Measurements from ENCODE around the gene NAP1L4. TPM values are rescaled to one million over a fixed set of nuclear protein-coding genes. Genes with fewer than 3 reads are reported as not detected.

Gene NAP1L4
- polyA plus RNA-seq, 3 donors from 2014 or later = 131 to 157 (median 139) TPM

- DNase-seq = no peak
- H3K4me3 Mint-ChIP-seq = no peak overlapping the region
- H3K9me3 Mint-ChIP-seq = no peaks in the 10 kb centered on the region
- H3K4me1 Mint-ChIP-seq = peaks cover 14 to 22% of the 10 kb centered on the region in 2 donors
- no peak overlapping the region for H3K27ac Mint-ChIP-seq
- H3K36me3 Mint-ChIP-seq = peaks cover 0 to under 1% (median 0%) of the 10 kb centered on the region in 3 donors
- H3K27me3 Mint-ChIP-seq (ENCODE audit: low read depth in 3 of 3) = peaks cover 11 to 12% (median 12%) of the 10 kb centered on the region in 3 donors
Observed at GRCh38 chr11:2995031-2995561, 3.0 kb upstream of the NAP1L4 start.

- H3K4me1 Mint-ChIP-seq = peaks cover 22 to 30% of the 10 kb centered on the region in 2 donors
- H3K4me3 Mint-ChIP-seq = peak overlapping the region in 4 of 5 donors; percentile 14 to 35 (median 20)
- H3K9me3 Mint-ChIP-seq = no peaks in the 10 kb centered on the region
- no peaks in the 10 kb centered on the region for H3K36me3 Mint-ChIP-seq
- DNase-seq = no peak
- H3K27ac Mint-ChIP-seq = no peak overlapping the region
- peaks cover 11 to 12% (median 12%) of the 10 kb centered on the region in 3 donors for H3K27me3 Mint-ChIP-seq (ENCODE audit: low read depth in 3 of 3)
Observed at GRCh38 chr11:2994336-2994730, 2.2 kb upstream of the NAP1L4 start.

DNA sequence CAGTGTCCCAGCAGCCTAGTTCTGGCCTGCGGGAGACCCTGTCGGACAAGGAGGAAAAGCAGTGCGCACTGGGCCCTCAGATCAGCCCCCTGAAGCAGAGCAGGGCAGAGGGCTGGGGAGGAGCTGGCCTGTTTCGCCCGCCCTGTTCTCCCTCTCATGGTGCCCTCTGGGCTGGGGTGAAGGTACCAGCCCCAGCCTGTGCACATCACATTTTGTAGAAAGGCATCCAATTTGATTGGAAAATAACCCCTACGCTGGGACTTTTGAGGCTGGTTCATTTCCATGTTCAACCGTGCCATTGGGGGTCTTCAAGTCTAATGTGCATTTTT, 832 bp upstream of the NAP1L4 start:
- H3K4me3 Mint-ChIP-seq = peak overlapping the region; percentile 89 to 100 (median 93)
- peak overlapping the region in 3 of 6 donors; percentile 56 to 95 (median 84) for H3K27ac Mint-ChIP-seq
- H3K27me3 Mint-ChIP-seq (ENCODE audit: low read depth in 3 of 3) = peaks cover 11 to 12% (median 12%) of the 10 kb centered on the region in 3 donors
- H3K9me3 Mint-ChIP-seq = no peaks in the 10 kb centered on the region
- H3K36me3 Mint-ChIP-seq = no peaks in the 10 kb centered on the region
- DNase-seq = no peak
- peaks cover 35 to 44% of the 10 kb centered on the region in 2 donors for H3K4me1 Mint-ChIP-seq

DNA sequence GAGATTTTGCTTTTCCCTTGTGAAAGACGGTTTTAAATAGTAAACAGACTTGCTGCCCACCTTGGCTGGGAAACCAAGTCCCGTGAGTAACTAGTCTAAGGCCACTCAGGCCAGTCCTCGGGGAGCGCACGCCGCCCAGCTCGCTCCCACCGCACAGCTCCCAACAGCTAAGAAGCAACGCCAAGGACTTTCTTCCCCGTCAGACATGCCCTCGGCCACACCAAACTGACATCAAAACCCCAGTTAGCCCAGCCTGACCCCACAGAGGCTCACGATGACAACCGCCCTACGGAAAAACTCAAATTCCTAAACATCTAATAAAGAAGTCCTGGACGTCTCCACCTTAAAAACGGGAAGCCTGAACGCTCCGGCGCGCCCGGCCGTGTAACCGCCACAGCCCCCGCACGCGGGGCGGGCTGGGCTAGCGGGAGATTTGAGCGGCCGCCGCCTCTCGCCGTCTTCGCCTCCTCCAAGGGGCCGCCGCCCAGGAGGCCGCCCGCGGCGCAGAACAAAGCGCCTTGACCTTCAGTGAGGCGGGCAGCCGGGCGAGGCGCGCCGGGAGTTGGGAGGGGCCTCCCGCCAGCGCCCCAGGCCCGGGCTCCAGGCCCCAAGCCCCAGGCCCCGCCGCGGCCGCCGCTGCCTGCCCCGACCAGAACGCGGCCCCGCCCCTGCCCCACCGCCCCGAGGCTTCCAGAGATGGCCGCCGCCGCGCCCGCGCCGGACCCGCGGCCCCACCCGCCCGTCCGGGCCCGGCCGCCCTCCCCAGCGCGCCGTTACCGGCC, 486 bp downstream of the NAP1L4 start:
- Mint-ChIP-seq H3K4me3 (peak overlapping the region; percentile 94 to 100 (median 97)), H3K36me3 (no peaks in the 10 kb centered on the region), H3K27me3 (ENCODE audit: low read depth in 3 of 3) (peaks cover 11 to 12% (median 12%) of the 10 kb centered on the region in 3 donors), H3K9me3 (no peaks in the 10 kb centered on the region), H3K27ac (peak overlapping the region; percentile 92 to 99 (median 98)), H3K4me1 (peaks cover 48 to 56% of the 10 kb centered on the region in 2 donors)
- DNase-seq = no peak

DNA sequence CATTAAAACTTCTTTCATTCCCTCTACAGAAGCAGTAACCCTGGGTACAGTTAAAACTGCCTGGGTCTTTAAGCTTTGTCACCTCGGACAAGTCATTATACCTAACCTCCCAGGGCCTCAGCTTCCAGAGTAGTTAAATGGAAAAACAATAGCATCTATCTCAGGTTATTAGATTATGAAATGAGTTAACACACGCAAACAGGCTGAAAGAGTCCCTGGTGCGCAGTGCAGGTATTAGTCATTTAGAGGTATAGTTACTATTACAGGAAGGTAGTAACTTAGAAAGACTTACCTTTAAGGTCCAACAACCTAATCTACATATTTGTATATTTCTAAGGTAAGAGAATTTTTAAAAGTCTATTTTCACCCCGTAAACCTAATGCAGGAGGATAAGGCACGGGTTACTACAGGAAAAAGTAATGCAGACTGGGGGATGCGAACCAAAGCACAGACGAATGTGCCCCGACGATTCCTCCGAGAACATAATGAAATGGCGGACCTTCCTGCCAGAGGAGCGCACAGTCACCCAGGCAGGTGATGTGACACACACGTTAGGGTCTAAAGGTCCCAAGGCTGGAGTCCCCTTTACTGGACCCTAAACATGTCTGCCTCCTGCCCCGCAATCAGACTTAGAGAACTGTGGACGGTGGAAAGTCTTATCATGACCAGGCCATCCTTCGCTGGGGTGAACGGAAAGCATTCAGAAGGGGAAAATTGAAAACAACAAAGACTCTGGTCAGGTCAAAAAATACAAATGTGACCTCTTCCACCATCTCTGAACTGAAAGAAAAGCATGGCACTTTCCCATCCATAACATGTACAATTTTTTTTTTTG, 1.3 kb downstream of the NAP1L4 start:
- Mint-ChIP-seq H3K36me3 (no peaks in the 10 kb centered on the region), H3K27ac (peak overlapping the region; percentile 83 to 98 (median 98)), H3K4me1 (peaks cover 53 to 58% of the 10 kb centered on the region in 2 donors), H3K9me3 (no peaks in the 10 kb centered on the region), H3K4me3 (peak overlapping the region; percentile 94 to 100 (median 97)), H3K27me3 (ENCODE audit: low read depth in 3 of 3) (peaks cover 11 to 12% (median 12%) of the 10 kb centered on the region in 3 donors)
- peak in 1 of 3 donors; percentile 10 for DNase-seq

GRCh38 chr11:2989551-2989950, 2.6 kb downstream of the NAP1L4 start:
- Mint-ChIP-seq H3K4me3 (peak overlapping the region; percentile 94 to 100 (median 97)), H3K36me3 (peaks cover 0 to 2% (median 1%) of the 10 kb centered on the region in 3 donors), H3K9me3 (no peaks in the 10 kb centered on the region), H3K27ac (peak overlapping the region; percentile 83 to 98 (median 98)), H3K27me3 (ENCODE audit: low read depth in 3 of 3) (peaks cover 11 to 12% (median 12%) of the 10 kb centered on the region in 3 donors), H3K4me1 (peaks cover 63 to 64% of the 10 kb centered on the region in 2 donors)
- DNase-seq = peak; percentile 14 to 28 (median 23)

GRCh38 chr11:2989006-2989405, 3.1 kb downstream of the NAP1L4 start:
- peaks cover 11 to 12% (median 12%) of the 10 kb centered on the region in 3 donors for H3K27me3 Mint-ChIP-seq (ENCODE audit: low read depth in 3 of 3)
- H3K4me3 Mint-ChIP-seq = peak overlapping the region; percentile 94 to 100 (median 97)
- H3K27ac Mint-ChIP-seq = peak overlapping the region; percentile 83 to 98 (median 98)
- H3K9me3 Mint-ChIP-seq = no peaks in the 10 kb centered on the region
- peaks cover 0 to 4% (median 3%) of the 10 kb centered on the region in 3 donors for H3K36me3 Mint-ChIP-seq
- peaks cover 67 to 69% of the 10 kb centered on the region in 2 donors for H3K4me1 Mint-ChIP-seq
- DNase-seq = peak in 1 of 3 donors; percentile 2

DNA sequence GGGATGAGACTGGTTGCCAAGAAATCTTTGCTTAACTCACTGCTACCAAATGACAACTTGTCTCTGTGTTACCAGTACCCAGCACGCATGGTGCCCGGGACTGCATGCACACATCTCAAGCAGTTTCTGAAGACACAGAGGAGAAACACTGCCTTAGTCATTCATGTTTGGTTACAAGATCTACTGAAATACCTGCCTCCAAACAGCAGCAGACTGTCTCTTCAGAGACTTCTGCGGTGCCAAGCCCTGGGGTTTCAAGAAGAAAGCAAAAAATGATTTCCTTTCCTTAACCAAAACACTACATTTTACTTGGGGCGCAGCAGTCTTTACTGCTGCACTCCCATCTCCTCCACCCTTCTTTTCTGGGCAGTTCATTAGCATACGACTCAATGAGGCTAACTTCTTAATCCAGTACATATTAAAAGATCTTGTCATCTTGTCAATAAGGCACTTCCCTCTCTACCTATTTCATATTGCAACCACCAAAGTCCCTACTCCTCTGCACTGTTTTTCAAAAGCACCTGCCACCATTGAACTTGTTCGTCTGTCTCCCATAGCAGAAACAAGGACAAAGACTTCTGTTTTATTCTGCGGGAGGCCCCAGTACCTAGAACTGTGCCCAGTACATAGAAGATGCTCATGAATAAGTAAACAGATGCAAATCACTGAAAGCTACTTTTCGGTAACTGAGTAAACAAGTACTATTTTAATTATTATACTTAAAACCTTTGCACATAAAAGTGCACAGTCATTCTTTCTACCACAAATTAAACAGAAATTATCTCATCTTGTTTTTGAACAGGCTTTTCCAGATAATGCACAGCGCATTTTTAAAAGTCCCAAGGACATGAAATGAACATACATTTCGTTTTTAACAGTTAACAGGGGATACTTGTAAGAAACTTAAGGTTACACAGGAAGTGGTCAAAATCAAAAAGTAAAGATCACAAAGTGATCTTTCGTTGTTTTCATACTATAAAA, 4.0 kb downstream of the NAP1L4 start:
- peak in 1 of 3 donors; percentile 14 for DNase-seq
- Mint-ChIP-seq H3K4me3 (peak overlapping the region; percentile 94 to 100 (median 97)), H3K4me1 (peaks cover 73 to 78% of the 10 kb centered on the region in 2 donors), H3K9me3 (no peaks in the 10 kb centered on the region), H3K36me3 (peaks cover 0 to 4% (median 3%) of the 10 kb centered on the region in 3 donors), H3K27me3 (ENCODE audit: low read depth in 3 of 3) (peaks cover 9 to 12% (median 11%) of the 10 kb centered on the region in 3 donors), H3K27ac (peak overlapping the region; percentile 83 to 98 (median 98))

- Mint-ChIP-seq H3K27ac (peak overlapping the region in 4 of 6 donors; percentile 53 to 85 (median 72)), H3K4me3 (no peak overlapping the region), H3K27me3 (ENCODE audit: low read depth in 3 of 3) (no peaks in the 10 kb centered on the region), H3K9me3 (no peaks in the 10 kb centered on the region), H3K4me1 (peaks cover 66 to 78% of the 10 kb centered on the region in 2 donors), H3K36me3 (peaks cover under 1 to 4% (median 3%) of the 10 kb centered on the region in 3 donors)
- no peak for DNase-seq
Observed at GRCh38 chr11:2983908-2984307, 8.2 kb downstream of the NAP1L4 start.

DNA sequence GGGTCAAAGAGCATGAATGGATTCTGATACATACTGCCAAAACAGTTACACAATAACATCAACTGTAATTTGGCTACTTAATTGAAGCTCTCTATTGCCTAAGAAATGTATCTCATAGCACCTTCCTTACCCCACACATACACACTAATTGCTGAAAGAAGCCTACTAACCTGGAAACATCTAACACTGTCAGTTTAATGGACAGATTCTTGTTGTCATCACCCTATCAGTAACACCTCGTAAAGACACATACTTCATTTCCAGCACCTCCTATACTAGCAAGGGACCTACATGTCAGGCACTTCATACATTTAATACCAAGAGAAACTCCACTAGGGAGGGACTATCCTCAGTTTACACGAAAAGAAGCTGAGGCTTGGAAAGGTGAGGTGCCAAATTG, 9.9 kb downstream of the NAP1L4 start:
- peaks cover 0 to 2% (median 0%) of the 10 kb centered on the region in 3 donors for H3K27me3 Mint-ChIP-seq (ENCODE audit: low read depth in 3 of 3)
- peak overlapping the region; percentile 6 to 79 (median 30) for H3K27ac Mint-ChIP-seq
- H3K4me1 Mint-ChIP-seq = peaks cover 54 to 72% of the 10 kb centered on the region in 2 donors
- DNase-seq = no peak
- H3K36me3 Mint-ChIP-seq = peaks cover 4 to 12% (median 9%) of the 10 kb centered on the region in 3 donors
- no peaks in the 10 kb centered on the region for H3K9me3 Mint-ChIP-seq
- H3K4me3 Mint-ChIP-seq = peak overlapping the region in 2 of 5 donors; percentile 9 to 33

DNA sequence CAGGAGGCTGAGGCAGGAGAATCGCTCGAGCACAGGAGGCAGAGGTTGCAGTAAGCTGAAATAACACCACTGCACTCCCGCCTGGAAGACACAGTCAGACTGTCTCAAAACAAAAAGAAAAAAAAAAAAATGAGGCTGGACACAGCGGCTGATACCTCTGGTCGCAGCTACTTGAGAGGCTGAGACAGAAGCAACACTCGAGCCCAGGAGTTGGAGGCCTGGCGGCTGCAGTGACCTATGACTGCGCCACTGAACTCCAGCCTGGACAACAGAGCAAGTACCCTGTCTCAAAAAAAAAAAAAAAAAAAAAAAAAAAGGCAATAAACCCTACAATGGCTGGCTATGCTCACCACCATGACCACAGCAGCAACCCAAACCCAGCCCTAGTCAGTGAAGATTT, 11.0 kb downstream of the NAP1L4 start:
- no peaks in the 10 kb centered on the region for H3K9me3 Mint-ChIP-seq
- DNase-seq = no peak
- H3K27me3 Mint-ChIP-seq (ENCODE audit: low read depth in 3 of 3) = peaks cover 0 to 2% (median 0%) of the 10 kb centered on the region in 3 donors
- H3K27ac Mint-ChIP-seq = peak overlapping the region in 1 of 6 donors; percentile 25
- peaks cover 4 to 21% (median 9%) of the 10 kb centered on the region in 3 donors for H3K36me3 Mint-ChIP-seq
- H3K4me1 Mint-ChIP-seq = peaks cover 53 to 75% of the 10 kb centered on the region in 2 donors
- H3K4me3 Mint-ChIP-seq = no peak overlapping the region

- no peak for DNase-seq
- Mint-ChIP-seq H3K9me3 (no peaks in the 10 kb centered on the region), H3K27ac (no peak overlapping the region), H3K4me1 (peaks cover 51 to 76% of the 10 kb centered on the region in 2 donors), H3K36me3 (peaks cover 4 to 25% (median 9%) of the 10 kb centered on the region in 3 donors), H3K4me3 (no peak overlapping the region), H3K27me3 (ENCODE audit: low read depth in 3 of 3) (peaks cover 0 to 2% (median 0%) of the 10 kb centered on the region in 3 donors)
Observed at GRCh38 chr11:2980168-2980840, 11.8 kb downstream of the NAP1L4 start.
